Adipocyte (in vitro differentiated cells): Measurements from ENCODE around the gene ADRB2.
A peak's percentile ranks its signal among the peaks of the same experiment; 100 is the strongest.

Source experiments
- DNase-seq: peaks from one replicate; pipeline ENCODE4 v3.0.0-alpha.2; 2015; ENCODE audit warnings: low read depth
- H3K27me3 ChIP-seq: replicated peaks from 2 replicates; pipeline ENCODE4 v1.7.0; 2013; ENCODE audit warnings: mild to moderate bottlenecking, low read length, moderate library complexity; ENCODE audit not compliant: control insufficient read depth, insufficient read depth
- H3K36me3 ChIP-seq: 2 replicates; pipeline ENCODE4 v1.7.0; 2013; ENCODE audit warnings: low read length, mild to moderate bottlenecking, moderate library complexity; ENCODE audit not compliant: control insufficient read depth, insufficient read depth, severe bottlenecking
- H3K4me1 ChIP-seq: 2 replicates; pipeline ENCODE4 v1.7.0; 2013; ENCODE audit warnings: mild to moderate bottlenecking, low read length, moderate library complexity; ENCODE audit not compliant: control insufficient read depth, insufficient read depth
- H3K4me3 ChIP-seq: 2 replicates; pipeline ENCODE4 v1.7.0; 2013; ENCODE audit warnings: mild to moderate bottlenecking, low read length, moderate library complexity
- H3K9ac ChIP-seq: 2 replicates; pipeline ENCODE4 v1.7.0; 2013; ENCODE audit warnings: mild to moderate bottlenecking, low read length, moderate library complexity
- H3K9me3 ChIP-seq: 2 replicates; pipeline ENCODE4 v1.7.0; 2013; ENCODE audit warnings: mild to moderate bottlenecking, low read length, moderate library complexity; ENCODE audit not compliant: control insufficient read depth

The ADRB2 gene

GRCh38 chr5:148833122-148833521 lies 6.7 kb downstream of the ADRB2 start:
- no peak overlapping the region for H3K9ac ChIP-seq
- no peaks in the 10 kb centered on the region for H3K9me3 ChIP-seq
- H3K27me3 ChIP-seq = no peaks in the 10 kb centered on the region
- H3K4me3 ChIP-seq = no peak overlapping the region
- no peak for DNase-seq
- H3K36me3 ChIP-seq = no peaks in the 10 kb centered on the region
- peaks cover 14% of the 10 kb centered on the region for H3K4me1 ChIP-seq

GRCh38 chr5:148833925-148834324 lies 7.5 kb downstream of the ADRB2 start:
- Histone ChIP-seq H3K27me3 (no peaks in the 10 kb centered on the region), H3K4me1 (peaks cover 6% of the 10 kb centered on the region), H3K9ac (no peak overlapping the region), H3K36me3 (no peaks in the 10 kb centered on the region), H3K4me3 (no peak overlapping the region), H3K9me3 (no peaks in the 10 kb centered on the region)
- DNase-seq = no peak

GRCh38 chr5:148834689-148835088 lies 8.3 kb downstream of the ADRB2 start:
- Histone ChIP-seq H3K4me1 (peaks cover 6% of the 10 kb centered on the region), H3K27me3 (no peaks in the 10 kb centered on the region), H3K9ac (no peak overlapping the region), H3K4me3 (no peak overlapping the region), H3K9me3 (no peaks in the 10 kb centered on the region), H3K36me3 (no peaks in the 10 kb centered on the region)
- no peak for DNase-seq

GRCh38 chr5:148836272-148837250 lies 10.2 kb downstream of the ADRB2 start:
- Histone ChIP-seq H3K4me1 (peaks cover 9% of the 10 kb centered on the region), H3K27me3 (no peaks in the 10 kb centered on the region), H3K4me3 (no peak overlapping the region), H3K36me3 (no peaks in the 10 kb centered on the region), H3K9ac (no peak overlapping the region), H3K9me3 (no peaks in the 10 kb centered on the region)
- no peak for DNase-seq

GRCh38 chr5:148837383-148837782 lies 11.0 kb downstream of the ADRB2 start:
- peaks cover 9% of the 10 kb centered on the region for H3K4me1 ChIP-seq
- H3K27me3 ChIP-seq = no peaks in the 10 kb centered on the region
- H3K9ac ChIP-seq = no peak overlapping the region
- H3K9me3 ChIP-seq = no peaks in the 10 kb centered on the region
- DNase-seq = no peak
- H3K36me3 ChIP-seq = no peaks in the 10 kb centered on the region
- H3K4me3 ChIP-seq = no peak overlapping the region

GRCh38 chr5:148838357-148838756 lies 11.9 kb downstream of the ADRB2 start:
- Histone ChIP-seq H3K9me3 (no peaks in the 10 kb centered on the region), H3K27me3 (no peaks in the 10 kb centered on the region), H3K9ac (no peak overlapping the region), H3K4me3 (no peak overlapping the region), H3K4me1 (peaks cover 9% of the 10 kb centered on the region), H3K36me3 (no peaks in the 10 kb centered on the region)
- DNase-seq = no peak

GRCh38 chr5:148839960-148840359 lies 13.5 kb downstream of the ADRB2 start:
- no peak for DNase-seq
- Histone ChIP-seq H3K36me3 (no peaks in the 10 kb centered on the region), H3K4me1 (peaks cover 19% of the 10 kb centered on the region), H3K9me3 (no peaks in the 10 kb centered on the region), H3K27me3 (no peaks in the 10 kb centered on the region), H3K4me3 (no peak overlapping the region), H3K9ac (no peak overlapping the region)

- Histone ChIP-seq H3K4me1 (peaks cover 19% of the 10 kb centered on the region), H3K9me3 (no peaks in the 10 kb centered on the region), H3K9ac (no peak overlapping the region), H3K27me3 (no peaks in the 10 kb centered on the region), H3K36me3 (no peaks in the 10 kb centered on the region), H3K4me3 (no peak overlapping the region)
- peak; percentile 40 for DNase-seq
These were observed 14.1 kb downstream of the ADRB2 start for GRCh38 chr5:148840531-148840930.

GRCh38 chr5:148841519-148841918 lies 15.1 kb downstream of the ADRB2 start:
- Histone ChIP-seq H3K9me3 (no peaks in the 10 kb centered on the region), H3K4me3 (no peak overlapping the region), H3K27me3 (no peaks in the 10 kb centered on the region), H3K9ac (no peak overlapping the region), H3K36me3 (no peaks in the 10 kb centered on the region), H3K4me1 (peaks cover 19% of the 10 kb centered on the region)
- no peak for DNase-seq

- no peak overlapping the region for H3K9ac ChIP-seq
- no peak for DNase-seq
- H3K4me3 ChIP-seq = no peak overlapping the region
- H3K36me3 ChIP-seq = no peaks in the 10 kb centered on the region
- peaks cover 19% of the 10 kb centered on the region for H3K4me1 ChIP-seq
- no peaks in the 10 kb centered on the region for H3K27me3 ChIP-seq
- H3K9me3 ChIP-seq = no peaks in the 10 kb centered on the region
These were observed 15.8 kb downstream of the ADRB2 start for GRCh38 chr5:148842161-148842560.

- H3K4me1 ChIP-seq = peaks cover 19% of the 10 kb centered on the region
- no peak overlapping the region for H3K4me3 ChIP-seq
- H3K36me3 ChIP-seq = no peaks in the 10 kb centered on the region
- no peaks in the 10 kb centered on the region for H3K9me3 ChIP-seq
- DNase-seq = peak; percentile 33
- no peaks in the 10 kb centered on the region for H3K27me3 ChIP-seq
- H3K9ac ChIP-seq = no peak overlapping the region
These were observed 17.3 kb downstream of the ADRB2 start for GRCh38 chr5:148843510-148844318.
